WTC11 (cell line): ENCODE measurements around the gene PRR19. TPM values are rescaled to one million over a fixed set of nuclear protein-coding genes. Genes with fewer than 3 reads are reported as not detected.
A peak's percentile ranks its signal among the peaks of the same experiment; 100 is the strongest.

Experiments
- AFF4 ChIP-seq: sonication (generic); formaldehyde crosslinking; IDR thresholded peaks from 2 replicates; pipeline ENCODE4 v1.8.1; 2023; ENCODE audit warnings: mild to moderate bottlenecking, missing genetic modification reagents, borderline replicate concordance
- ATF3 ChIP-seq: sonication (generic); formaldehyde crosslinking; conservative IDR thresholded peaks from 2 replicates; pipeline ENCODE4 v1.8.1; 2022; ENCODE audit warnings: mild to moderate bottlenecking, missing genetic modification reagents
- E2F4 ChIP-seq: sonication (generic); formaldehyde crosslinking; IDR thresholded peaks from 2 replicates; pipeline ENCODE4 v1.8.1; 2022; ENCODE audit warnings: low read depth, mild to moderate bottlenecking, moderate library complexity, missing genetic modification reagents, borderline replicate concordance
- ELF4 ChIP-seq: sonication (generic); formaldehyde crosslinking; IDR thresholded peaks from 2 replicates; pipeline ENCODE4 v1.8.1; 2022; ENCODE audit warnings: low read depth, mild to moderate bottlenecking, moderate library complexity, missing genetic modification reagents
- ETV6 ChIP-seq: sonication (generic); formaldehyde crosslinking; IDR thresholded peaks from 2 replicates; pipeline ENCODE4 v1.8.1; 2022; ENCODE audit warnings: mild to moderate bottlenecking, missing genetic modification reagents
- GABPB1 ChIP-seq: sonication (generic); formaldehyde crosslinking; IDR thresholded peaks from 2 replicates; pipeline ENCODE4 v1.8.1; 2023; ENCODE audit warnings: mild to moderate bottlenecking, missing genetic modification reagents
- GTF2I ChIP-seq: fragments of 250-450 bp; sonication (Bioruptor Pico); conservative IDR thresholded peaks from 2 replicates; pipeline ENCODE4 v1.4.0; 2021; ENCODE audit warnings: mild to moderate bottlenecking
- JUN ChIP-seq: sonication (generic); formaldehyde crosslinking; IDR thresholded peaks from 2 replicates; pipeline ENCODE4 v1.8.0; 2023; ENCODE audit warnings: mild to moderate bottlenecking, missing genetic modification reagents
- KAT7 ChIP-seq: sonication (generic); formaldehyde crosslinking; IDR thresholded peaks from 2 replicates; pipeline ENCODE4 v1.8.1; 2023; ENCODE audit warnings: missing genetic modification reagents, mild to moderate bottlenecking, borderline replicate concordance
- MXD4 ChIP-seq: fragments of 250-450 bp; sonication (Bioruptor Pico); IDR thresholded peaks from 2 replicates; pipeline ENCODE4 v1.8.0; 2021; ENCODE audit warnings: mild to moderate bottlenecking, moderate library complexity, borderline replicate concordance
- NFATC4 ChIP-seq: fragments of 250-450 bp; sonication (Bioruptor Pico); IDR thresholded peaks from 2 replicates; pipeline ENCODE4 v1.9.0; 2021; ENCODE audit warnings: mild to moderate bottlenecking
- PRDM15 ChIP-seq: sonication (generic); formaldehyde crosslinking; IDR thresholded peaks from 2 replicates; pipeline ENCODE4 v1.8.0; 2022; ENCODE audit warnings: missing genetic modification reagents
- SP1 ChIP-seq: sonication (generic); formaldehyde crosslinking; conservative IDR thresholded peaks from 2 replicates; pipeline ENCODE4 v1.8.1; 2022; ENCODE audit warnings: missing genetic modification reagents
- ZBTB43 ChIP-seq: sonication (generic); formaldehyde crosslinking; IDR thresholded peaks from 2 replicates; pipeline ENCODE4 v1.8.1; 2023; ENCODE audit warnings: mild to moderate bottlenecking, missing genetic modification reagents
- ZMAT4 ChIP-seq: fragments of 250-450 bp; sonication (Bioruptor Pico); IDR thresholded peaks from 2 replicates; pipeline ENCODE4 v1.9.0; 2021; ENCODE audit warnings: mild to moderate bottlenecking
- ZNF121 ChIP-seq: sonication (generic); formaldehyde crosslinking; IDR thresholded peaks from 2 replicates; pipeline ENCODE4 v1.8.0; 2023; ENCODE audit warnings: missing genetic modification reagents
- ZNF219 ChIP-seq: sonication (generic); formaldehyde crosslinking; IDR thresholded peaks from 2 replicates; pipeline ENCODE4 v1.8.0; 2023; ENCODE audit warnings: missing genetic modification reagents, mild to moderate bottlenecking, borderline replicate concordance
- ZNF232 ChIP-seq: sonication (generic); formaldehyde crosslinking; IDR thresholded peaks from 2 replicates; pipeline ENCODE4 v1.8.0; 2022; ENCODE audit warnings: mild to moderate bottlenecking, missing genetic modification reagents
- ZNF281 ChIP-seq: sonication (generic); formaldehyde crosslinking; IDR thresholded peaks from 2 replicates; pipeline ENCODE4 v1.8.0; 2023; ENCODE audit warnings: mild to moderate bottlenecking, missing genetic modification reagents
- ZNF317 ChIP-seq: sonication (generic); formaldehyde crosslinking; IDR thresholded peaks from 2 replicates; pipeline ENCODE4 v1.8.1; 2023; ENCODE audit warnings: low read depth, mild to moderate bottlenecking, moderate library complexity, missing genetic modification reagents, borderline replicate concordance
- ZNF396 ChIP-seq: fragments of 250-450 bp; sonication (Bioruptor Pico); IDR thresholded peaks from 2 replicates; pipeline ENCODE4 v1.8.0; 2021; ENCODE audit warnings: mild to moderate bottlenecking, moderate library complexity, borderline replicate concordance
- ZNF425 ChIP-seq: fragments of 250-450 bp; sonication (Bioruptor Pico); conservative IDR thresholded peaks from 2 replicates; pipeline ENCODE4 v1.9.0; 2021; ENCODE audit warnings: mild to moderate bottlenecking
- ZNF671 ChIP-seq: fragments of 250-450 bp; sonication (Bioruptor Pico); IDR thresholded peaks from 2 replicates; pipeline ENCODE4 v1.8.0; 2021; ENCODE audit warnings: mild to moderate bottlenecking
- total RNA-seq: library from RNA; stranded (reverse); gene quantifications from 3 replicates; pipeline ENCODE4 v1.2.3, GENCODE V29; 2021

The PRR19 gene
- total RNA-seq, 1 experiment from 2014 or later: 3.7 TPM

GRCh38 chr19:42325308-42325895 is 23.5 kb downstream of the PRR19 start, which contains the start of gene MEGF8 (continued):
- TF ChIP-seq ATF3 (CRISPR knock-in tag) (no peak), E2F4 (no peak), GTF2I (CRISPR knock-in tag) (no peak), MXD4 (CRISPR knock-in tag) (no peak), ZNF396 (CRISPR knock-in tag) (no peak), ZMAT4 (CRISPR knock-in tag) (no peak), KAT7 (no peak), ZNF281 (CRISPR knock-in tag) (no peak), ELF4 (CRISPR knock-in tag) (no peak), ETV6 (peak; percentile 57; the same call in 1 of the 2 replicates), ZNF317 (no peak), PRDM15 (CRISPR knock-in tag) (no peak), ZNF219 (CRISPR knock-in tag) (no peak), ZNF121 (CRISPR knock-in tag) (no peak), GABPB1 (CRISPR knock-in tag) (peak; percentile 75), ZNF671 (CRISPR knock-in tag) (no peak), ZNF232 (CRISPR knock-in tag) (no peak), JUN (CRISPR knock-in tag) (no peak), AFF4 (no peak), ZNF425 (CRISPR knock-in tag) (no peak), SP1 (CRISPR knock-in tag) (peak; percentile 93), NFATC4 (CRISPR knock-in tag) (no peak), ZBTB43 (CRISPR knock-in tag) (0 out of 2 replicates have a peak, but pooled peaks have one; percentile 39)
